GM18517 (cell line): ENCODE measurements around the gene NKTR.

Experiments used
- ATAC-seq: cut with Tn5 transposase; IDR thresholded peaks from one replicate; pipeline ENCODE4 v1.9.1; 2021; ENCODE audit warnings: mild to moderate bottlenecking, moderate library complexity; ENCODE audit not compliant: unreplicated experiment

NKTR gene

DNA sequence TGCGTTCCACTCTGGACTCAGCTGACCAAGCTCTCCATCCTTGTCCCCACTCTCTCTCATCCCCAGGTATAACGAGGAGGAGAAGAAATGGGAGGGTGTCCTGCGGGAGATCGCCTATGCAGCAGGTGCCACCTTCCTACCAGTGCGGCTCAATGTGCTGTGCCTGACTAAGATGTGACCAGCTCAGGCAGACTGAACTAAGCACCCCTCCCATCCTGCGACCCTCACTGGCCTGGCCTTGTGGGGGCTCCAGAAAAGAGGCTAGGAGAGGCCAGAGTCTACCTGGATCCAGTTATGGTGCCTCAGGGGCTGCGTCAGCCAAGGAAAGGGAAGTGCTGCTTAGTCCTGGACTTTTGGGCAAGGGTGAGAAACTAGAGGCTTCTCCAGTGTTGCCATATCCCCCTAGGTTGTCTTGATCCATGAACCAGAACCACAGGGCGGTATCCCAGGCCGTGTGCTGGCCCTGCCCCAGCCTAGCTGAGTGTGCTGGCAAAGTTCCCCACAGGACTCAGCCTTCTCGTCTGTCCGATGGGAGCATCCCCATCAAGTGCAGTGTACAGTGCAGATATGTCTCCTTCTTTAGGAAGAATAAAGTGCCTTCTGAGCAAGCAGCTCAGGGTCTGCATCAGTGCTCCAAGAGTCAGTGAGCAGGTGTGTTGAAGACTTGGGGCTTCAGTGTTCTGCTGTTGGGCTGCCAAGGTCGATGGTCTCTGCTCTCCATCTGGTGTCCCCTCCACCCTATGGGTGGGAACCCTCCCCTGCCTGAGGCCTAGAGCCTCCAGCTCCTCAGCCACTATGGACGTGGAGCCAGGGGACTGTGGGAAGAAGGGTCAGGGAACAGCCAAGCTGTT lies 91.6 kb downstream of the NKTR start:
- no peak for ATAC-seq

DNA sequence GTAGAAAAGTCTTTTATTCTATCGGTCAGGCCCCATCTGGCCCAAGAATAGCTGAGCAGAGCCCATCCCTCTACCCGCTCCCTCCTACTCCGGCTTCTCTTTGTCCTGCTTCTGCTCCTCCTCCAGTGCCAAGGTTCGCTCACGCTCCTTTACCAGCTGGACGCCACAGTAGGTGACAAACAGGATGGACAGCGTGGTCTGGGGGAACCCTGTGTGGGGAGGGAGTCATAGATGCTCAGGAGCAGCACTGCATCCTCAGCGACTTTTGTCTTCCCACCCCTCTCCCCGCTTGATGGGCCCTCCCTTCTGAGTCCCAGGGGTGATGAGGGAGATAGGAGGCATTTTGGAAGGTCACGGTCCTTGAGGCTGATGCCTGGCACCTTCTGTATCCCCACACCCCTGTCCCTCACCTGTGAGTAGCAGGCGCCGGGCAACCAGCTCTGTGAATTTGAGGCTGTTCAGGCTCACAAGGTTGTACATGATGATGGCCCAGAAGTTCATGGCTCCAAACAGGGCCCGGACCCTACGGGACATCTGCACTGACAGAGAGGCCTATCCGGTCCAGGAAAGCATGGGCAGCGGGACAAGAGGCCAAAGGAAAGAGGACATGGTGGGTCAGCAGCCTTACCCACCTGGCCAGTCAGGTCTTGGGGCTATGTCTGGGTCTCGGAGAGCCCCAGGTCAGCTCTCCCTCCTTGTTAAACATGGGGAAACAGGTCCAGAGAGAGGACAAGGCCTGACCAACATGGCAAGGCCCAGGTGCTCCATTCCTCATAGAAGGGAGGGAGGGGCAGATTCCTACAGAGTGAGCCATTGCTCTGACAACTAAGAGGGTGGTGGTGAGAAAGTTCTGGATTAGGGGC lies 92.4 kb downstream of the NKTR start:
- ATAC-seq = no peak

DNA sequence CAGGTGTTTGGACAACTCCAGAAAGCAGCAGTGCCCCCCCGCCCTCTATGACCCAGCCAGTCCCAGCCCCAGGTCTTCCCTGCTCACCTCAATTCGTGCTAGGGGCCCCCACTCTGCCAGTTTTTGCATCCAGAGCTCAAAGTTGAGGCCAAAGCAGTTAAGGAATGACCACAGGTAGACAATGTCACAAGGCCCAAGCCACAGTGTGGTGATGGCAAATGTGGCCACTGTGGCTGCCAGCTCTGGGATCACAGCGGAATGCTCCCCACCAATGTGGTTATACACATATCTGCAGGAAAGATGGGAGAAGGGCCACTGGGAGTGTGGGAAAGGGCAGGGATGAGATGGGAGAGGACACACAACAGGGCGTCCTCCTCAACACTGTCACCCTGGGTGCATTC lies 93.0 kb downstream of the NKTR start:
- ATAC-seq = no peak

DNA sequence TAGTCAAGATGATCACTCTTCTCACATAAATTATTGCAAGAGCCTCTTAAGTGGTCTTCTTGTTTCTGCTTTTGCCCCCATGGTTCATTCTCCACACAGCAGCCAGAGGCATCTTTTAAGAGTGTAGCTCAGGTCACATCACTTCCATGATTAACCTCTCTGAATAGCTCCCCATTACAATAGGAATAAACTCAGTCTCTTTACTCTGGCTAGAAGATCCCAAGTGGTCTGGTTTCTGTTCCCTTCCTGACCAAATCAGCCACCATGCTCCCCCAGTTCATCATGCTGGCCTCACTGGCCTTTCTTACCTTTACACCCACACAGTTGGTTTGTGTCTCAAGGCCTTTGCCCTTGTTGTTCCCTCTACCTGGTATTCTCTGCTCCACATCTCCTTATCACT lies 93.9 kb downstream of the NKTR start:
- ATAC-seq = no peak

GRCh38 chr3:42696356-42697288 lies 96.1 kb downstream of the NKTR start:
- ATAC-seq = no peak

DNA sequence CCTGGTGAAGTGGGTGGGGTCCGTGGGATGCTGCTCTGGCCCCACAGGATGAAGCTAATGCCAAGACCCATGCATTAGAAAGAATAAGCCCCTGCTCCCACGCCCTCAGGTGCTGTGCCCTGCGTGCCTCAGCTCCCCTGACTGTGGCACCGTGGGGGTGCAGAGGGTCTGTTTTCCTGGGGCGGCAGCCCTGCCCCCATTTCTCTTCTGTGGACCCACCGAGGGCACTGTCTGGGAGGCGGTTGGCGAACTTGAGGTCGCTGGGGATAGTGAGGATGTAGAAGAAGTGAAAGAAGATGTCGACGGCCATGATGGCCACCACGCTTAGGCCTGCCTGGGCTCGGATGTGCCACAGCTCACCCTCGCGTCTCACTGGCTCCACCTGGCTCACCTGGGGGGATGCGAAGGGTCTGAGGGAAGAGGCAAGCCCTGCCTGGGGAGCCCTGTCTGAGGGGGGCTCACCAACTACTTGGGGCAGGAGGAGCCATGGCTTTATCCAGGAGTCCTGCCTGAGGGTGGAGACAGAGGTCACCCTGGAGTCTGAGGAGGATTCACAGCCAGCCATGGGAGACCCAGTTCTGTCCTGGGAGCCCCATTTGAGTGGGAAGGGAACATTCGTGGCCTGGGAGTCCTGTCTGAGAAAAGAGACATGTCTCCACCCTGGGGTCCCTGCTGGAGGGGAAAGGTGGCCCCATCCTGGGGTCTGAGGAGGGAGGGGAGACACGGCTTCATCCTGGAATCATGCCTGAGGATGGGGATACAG lies 97.0 kb downstream of the NKTR start:
- no peak for ATAC-seq
